SU-DHL-6 (cell line): Measurements from ENCODE around the gene MYH13.

ENCODE experiments used
- H2AFZ ChIP-seq: fragments of 200-600 bp; sonication (generic); 2 replicates; pipeline ENCODE4 v1.6.1; 2014; ENCODE audit warnings: low read depth, mild to moderate bottlenecking, moderate library complexity, mixed read lengths, antibody characterized with exemption, low read length; ENCODE audit not compliant: severe bottlenecking
- H3F3A ChIP-seq: fragments of 200-600 bp; shearing (Covaris generic); 2 replicates; pipeline ENCODE4 v1.6.0; 2016; ENCODE audit warnings: antibody characterized with exemption, mild to moderate bottlenecking; ENCODE audit not compliant: insufficient read depth
- H3K27ac ChIP-seq: fragments of 200-600 bp; sonication (generic); 2 replicates; pipeline ENCODE4 v1.5.1; 2016; ENCODE audit warnings: low read depth, mild to moderate bottlenecking, low read length, moderate library complexity, mixed read lengths
- H3K27me3 ChIP-seq: fragments of 200-600 bp; sonication (generic), shearing (Covaris generic); 2 replicates; pipeline ENCODE4 v1.6.0; 2014; ENCODE audit warnings: mild to moderate bottlenecking, low read length
- H3K36me3 ChIP-seq: fragments of 200-600 bp; sonication (generic); 2 replicates; pipeline ENCODE4 v1.6.1; 2014; ENCODE audit warnings: mild to moderate bottlenecking, low read length, mixed read lengths
- H3K4me2 ChIP-seq: fragments of 300-600, 200-600 bp; shearing (Covaris generic), sonication (generic); 2 replicates; pipeline ENCODE4 v1.6.0; 2014; ENCODE audit warnings: low read length, low read depth, mild to moderate bottlenecking; ENCODE audit not compliant: poor library complexity, severe bottlenecking
- H3K4me3 ChIP-seq: fragments of 200-600 bp; sonication (generic); 2 replicates; pipeline ENCODE4 v1.5.1; 2014; ENCODE audit warnings: antibody characterized with exemption, low read length, mild to moderate bottlenecking, mixed read lengths; ENCODE audit not compliant: insufficient read depth, poor library complexity, severe bottlenecking
- H3K79me2 ChIP-seq: fragments of 200-600 bp; sonication (generic); 2 replicates; pipeline ENCODE4 v1.6.1; 2014; ENCODE audit warnings: mild to moderate bottlenecking, low read length, moderate library complexity; ENCODE audit not compliant: insufficient read depth
- H3K9ac ChIP-seq: fragments of 200-600 bp; sonication (generic); 2 replicates; pipeline ENCODE4 v1.7.0; 2014; ENCODE audit warnings: mild to moderate bottlenecking, low read length
- H3K9me2 ChIP-seq: fragments of 200-600 bp; sonication (generic); replicated peaks from 2 replicates; pipeline ENCODE4 v1.6.1; 2014; ENCODE audit warnings: low read length; ENCODE audit not compliant: insufficient read depth
- H3K9me3 ChIP-seq: fragments of 200-600 bp; sonication (generic); 2 replicates; pipeline ENCODE4 v1.6.1; 2014; ENCODE audit warnings: low read length, mixed read lengths; ENCODE audit not compliant: insufficient read depth
- H4K20me1 ChIP-seq: fragments of 200-600 bp; sonication (generic); 2 replicates; pipeline ENCODE4 v1.6.1; 2014; ENCODE audit warnings: low read depth, mild to moderate bottlenecking, antibody characterized with exemption, low read length, moderate library complexity, mixed read lengths
- CTCF ChIP-seq: fragments of 200-600 bp; sonication (generic); IDR thresholded peaks from one replicate; pipeline ENCODE4 v1.5.1; 2017; ENCODE audit warnings: antibody characterized with exemption, mild to moderate bottlenecking, low read length, moderate library complexity; ENCODE audit not compliant: insufficient read depth, poor library complexity, severe bottlenecking
- EZH2phosphoT487 ChIP-seq: fragments of 200-600 bp; sonication (generic), shearing (Covaris generic); conservative IDR thresholded peaks from 2 replicates; pipeline ENCODE4 v1.6.1; 2018; ENCODE audit warnings: mild to moderate bottlenecking, antibody characterized with exemption, low read length, moderate library complexity, mixed read lengths

Gene MYH13

GRCh38 chr17:10398352-10398751, 25.5 kb upstream of the MYH13 start:
- no peaks in the 10 kb centered on the region for H3K79me2 ChIP-seq
- no peak overlapping the region for H3K4me3 ChIP-seq
- no peak overlapping the region for H2AFZ ChIP-seq
- H3K27me3 ChIP-seq, result no peaks in the 10 kb centered on the region
- H4K20me1 ChIP-seq, result no peaks in the 10 kb centered on the region
- no peaks in the 10 kb centered on the region for H3K9me3 ChIP-seq
- TF ChIP-seq CTCF (no peak), EZH2phosphoT487 (no peak)
- H3K36me3 ChIP-seq, result no peaks in the 10 kb centered on the region
- no peak overlapping the region for H3K9ac ChIP-seq
- H3K27ac ChIP-seq, result no peak overlapping the region
- H3K9me2 ChIP-seq, result no peaks in the 10 kb centered on the region
- H3F3A ChIP-seq, result no peaks in the 10 kb centered on the region
- H3K4me2 ChIP-seq, result no peak overlapping the region

DNA sequence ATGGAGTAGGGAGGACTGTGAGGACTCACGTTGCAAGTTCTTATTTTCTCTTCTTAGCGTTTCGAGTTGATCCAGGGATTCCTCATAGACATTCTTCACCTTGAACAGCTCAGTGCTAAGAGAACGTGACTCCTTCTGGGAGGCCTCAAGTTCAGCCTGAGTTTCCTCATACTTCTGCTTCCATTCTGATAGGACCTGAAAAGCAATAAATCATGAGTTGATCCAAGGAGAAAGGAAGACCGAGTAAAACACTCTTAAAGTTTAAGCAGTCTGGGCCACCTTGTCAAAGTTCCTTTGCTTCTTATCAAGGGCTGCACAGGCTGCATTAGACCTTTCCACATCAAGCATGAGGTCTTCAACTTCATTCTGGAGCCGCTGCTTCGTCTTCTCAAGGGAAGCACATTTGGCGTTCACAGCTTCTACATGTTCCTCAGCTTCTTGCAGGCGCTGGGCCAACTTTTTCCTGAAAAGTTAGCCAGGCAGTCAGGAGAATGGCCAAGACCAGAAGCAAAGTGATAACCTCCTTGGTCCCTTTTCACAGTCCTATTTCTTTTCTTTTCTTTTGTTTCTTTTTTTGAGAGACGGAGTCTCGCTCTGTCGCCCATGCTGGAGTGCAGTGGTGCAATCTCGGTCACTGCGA, 23.8 kb upstream of the MYH13 start:
- Histone ChIP-seq H3K4me3 (no peak overlapping the region), H3K36me3 (no peaks in the 10 kb centered on the region), H3K27ac (no peak overlapping the region), H3K79me2 (no peaks in the 10 kb centered on the region), H4K20me1 (no peaks in the 10 kb centered on the region), H2AFZ (no peak overlapping the region), H3F3A (no peaks in the 10 kb centered on the region), H3K9me2 (no peaks in the 10 kb centered on the region), H3K4me2 (no peak overlapping the region), H3K9ac (no peak overlapping the region), H3K27me3 (no peaks in the 10 kb centered on the region), H3K9me3 (no peaks in the 10 kb centered on the region)
- TF ChIP-seq CTCF, result no peak
- no peak for TF ChIP-seq EZH2phosphoT487

GRCh38 chr17:10394201-10394887, 21.5 kb upstream of the MYH13 start:
- Histone ChIP-seq H3K4me3 (no peak overlapping the region), H3K36me3 (no peaks in the 10 kb centered on the region), H3F3A (no peaks in the 10 kb centered on the region), H3K27me3 (no peaks in the 10 kb centered on the region), H3K79me2 (no peaks in the 10 kb centered on the region), H2AFZ (no peak overlapping the region), H3K27ac (no peak overlapping the region), H3K4me2 (no peak overlapping the region), H3K9me3 (no peaks in the 10 kb centered on the region), H3K9ac (no peak overlapping the region), H4K20me1 (no peaks in the 10 kb centered on the region), H3K9me2 (no peaks in the 10 kb centered on the region)
- TF ChIP-seq EZH2phosphoT487, result no peak
- no peak for TF ChIP-seq CTCF
